Dermis blood vessel endothelial cell (primary cell): Measurements from ENCODE around the gene CACNA1B. TPM values are rescaled to one million over a fixed set of nuclear protein-coding genes. Genes with fewer than 3 reads are reported as not detected.
"Not testable (repeated sequence)": the region's sequence is repeated elsewhere in the genome, so short reads cannot be mapped to it uniquely, and the experiment has no call there.

Experiments used
- DNase-seq: peaks from one replicate; pipeline ENCODE4 v3.0.0; 2010
- total RNA-seq: library from RNA; depleted of rRNA; stranded (reverse); fragments of >200 nt; gene quantifications from 2 replicates; pipeline ENCODE4 v1.2.3, GENCODE V29; 2014

Gene CACNA1B
- total RNA-seq, result 0.09 and 0.17 TPM in 2 replicates

DNA sequence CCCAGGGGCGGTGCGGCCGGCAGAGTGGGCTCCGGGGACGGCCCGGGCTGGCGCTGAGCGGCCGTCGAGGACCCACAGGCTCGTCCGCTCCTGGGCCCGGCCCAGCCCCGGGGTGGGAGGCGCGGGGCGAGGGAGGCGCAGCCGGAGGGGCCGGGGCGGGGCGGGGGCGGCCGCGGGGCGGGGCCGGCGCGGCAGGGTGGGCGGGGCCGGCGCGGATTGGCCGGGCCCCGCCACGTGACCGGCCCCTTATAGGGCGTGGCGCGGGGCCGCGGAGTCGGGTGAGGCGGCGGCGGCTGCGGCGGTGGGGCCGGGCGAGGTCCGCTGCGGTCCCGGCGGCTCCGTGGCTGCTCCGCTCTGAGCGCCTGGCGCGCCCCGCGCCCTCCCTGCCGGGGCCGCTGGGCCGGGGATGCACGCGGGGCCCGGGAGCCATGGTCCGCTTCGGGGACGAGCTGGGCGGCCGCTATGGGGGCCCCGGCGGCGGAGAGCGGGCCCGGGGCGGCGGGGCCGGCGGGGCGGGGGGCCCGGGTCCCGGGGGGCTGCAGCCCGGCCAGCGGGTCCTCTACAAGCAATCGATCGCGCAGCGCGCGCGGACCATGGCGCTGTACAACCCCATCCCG is at the start of gene CACNA1B:
Gene CACNA1B (plus strand): TSS at position 277 of the 617 bp plus-strand sequence. CDS start 152 bp downstream, at position 429.
- not testable (repeated sequence) for DNase-seq

DNA sequence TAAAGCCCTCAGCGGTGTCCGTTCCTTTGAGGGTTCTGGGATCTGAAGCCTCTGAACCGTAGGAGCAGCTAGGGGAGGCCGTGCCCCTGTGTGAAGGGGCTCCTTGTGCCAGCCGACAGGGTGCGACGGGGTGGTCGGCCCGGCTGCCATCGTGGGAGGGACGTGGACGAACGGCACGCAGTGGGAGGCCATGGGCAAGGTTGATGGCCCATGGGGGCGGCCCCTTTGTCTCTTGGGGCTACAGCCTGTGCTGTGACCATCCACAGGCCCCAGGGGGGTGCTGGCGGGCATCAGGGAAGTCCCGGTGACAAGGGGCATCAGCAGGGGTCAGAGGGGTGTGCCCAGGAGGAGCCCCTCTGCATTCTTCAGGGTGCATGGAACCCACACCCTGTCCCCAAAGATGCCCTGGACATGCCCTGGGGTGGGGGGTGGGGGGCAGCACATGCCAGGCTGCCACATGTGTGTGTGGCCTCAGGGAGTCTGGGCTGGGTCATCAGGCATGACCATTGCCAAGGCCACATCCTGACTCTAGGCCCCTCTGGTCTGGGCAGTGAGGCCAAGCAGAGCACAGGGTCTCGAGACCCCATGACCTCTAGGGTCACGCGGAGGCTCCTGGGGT is 49.6 kb upstream of the CACNA1B start:
- DNase-seq, result no peak

GRCh38 chr9:137828527-137829259 is 48.9 kb upstream of the CACNA1B start:
- peak; percentile 28 for DNase-seq

GRCh38 chr9:137829260-137829996 is 48.2 kb upstream of the CACNA1B start:
- DNase-seq, result no peak

DNA sequence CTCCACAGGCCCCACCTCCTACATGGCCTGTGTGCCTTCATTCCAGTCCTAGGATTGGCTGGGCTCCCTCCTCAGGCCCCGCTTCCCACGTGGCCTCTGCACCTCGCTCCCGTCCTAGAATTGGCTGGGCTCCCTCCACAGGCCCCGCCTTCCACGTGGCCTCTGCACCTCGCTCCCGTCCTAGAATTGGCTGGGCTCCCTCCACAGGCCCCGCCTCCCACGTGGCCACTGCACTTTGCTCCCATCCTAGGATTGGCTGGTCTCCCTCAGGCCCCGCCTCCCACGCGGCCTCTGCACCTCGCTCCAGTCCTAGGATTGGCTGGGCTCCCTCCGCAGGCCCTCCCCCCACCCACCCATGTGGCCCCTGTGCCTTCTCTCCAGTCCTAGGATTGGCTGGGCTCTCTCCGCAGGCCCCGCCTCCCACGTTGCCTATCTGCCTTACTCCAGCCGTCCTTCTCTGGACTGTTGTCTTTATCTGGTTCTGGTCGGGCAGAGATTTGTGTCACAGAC is 45.3 kb upstream of the CACNA1B start:
- DNase-seq, result no peak

DNA sequence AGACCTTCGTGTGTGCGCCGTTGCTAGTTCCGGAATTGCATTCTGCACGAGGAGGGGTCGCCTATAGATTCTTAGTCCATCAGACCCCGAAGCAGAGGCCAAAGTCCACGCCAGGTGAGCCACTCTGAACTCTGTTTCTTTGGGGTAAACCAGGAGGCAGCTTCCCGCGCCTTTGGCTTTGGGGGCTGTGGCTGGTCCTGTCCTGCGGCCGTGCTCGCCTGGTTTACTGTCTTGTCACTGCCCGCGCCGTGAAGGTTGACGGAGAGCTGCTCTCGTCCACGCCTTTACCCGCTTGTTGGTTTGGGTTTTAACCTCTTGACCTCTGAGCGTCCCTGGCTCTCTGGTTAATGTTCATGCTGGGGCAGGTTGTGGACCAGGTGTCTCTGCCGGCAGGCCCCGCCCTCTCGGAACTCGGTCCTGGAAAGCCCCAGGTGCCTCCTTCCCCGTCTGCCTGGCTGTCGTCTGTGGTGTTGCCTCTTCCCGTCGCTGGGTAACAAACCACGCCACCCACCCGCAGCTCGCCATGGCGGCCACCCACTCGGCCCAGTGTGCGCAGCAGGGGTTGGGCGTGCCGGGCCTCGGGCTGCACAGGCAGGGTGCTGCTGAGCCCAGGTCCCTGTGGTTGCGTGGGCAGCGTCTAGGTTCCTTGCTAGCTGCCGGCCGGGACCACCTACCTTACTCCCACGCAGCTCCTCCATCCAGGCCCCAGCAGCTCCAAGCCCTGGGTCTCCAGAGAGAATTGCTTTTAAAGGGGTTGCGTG is 44.6 kb upstream of the CACNA1B start:
- no peak for DNase-seq

GRCh38 chr9:137833721-137834613 is 43.6 kb upstream of the CACNA1B start:
- no peak for DNase-seq

- no peak for DNase-seq
These were observed 42.6 kb upstream of the CACNA1B start for GRCh38 chr9:137834846-137835546.

DNA sequence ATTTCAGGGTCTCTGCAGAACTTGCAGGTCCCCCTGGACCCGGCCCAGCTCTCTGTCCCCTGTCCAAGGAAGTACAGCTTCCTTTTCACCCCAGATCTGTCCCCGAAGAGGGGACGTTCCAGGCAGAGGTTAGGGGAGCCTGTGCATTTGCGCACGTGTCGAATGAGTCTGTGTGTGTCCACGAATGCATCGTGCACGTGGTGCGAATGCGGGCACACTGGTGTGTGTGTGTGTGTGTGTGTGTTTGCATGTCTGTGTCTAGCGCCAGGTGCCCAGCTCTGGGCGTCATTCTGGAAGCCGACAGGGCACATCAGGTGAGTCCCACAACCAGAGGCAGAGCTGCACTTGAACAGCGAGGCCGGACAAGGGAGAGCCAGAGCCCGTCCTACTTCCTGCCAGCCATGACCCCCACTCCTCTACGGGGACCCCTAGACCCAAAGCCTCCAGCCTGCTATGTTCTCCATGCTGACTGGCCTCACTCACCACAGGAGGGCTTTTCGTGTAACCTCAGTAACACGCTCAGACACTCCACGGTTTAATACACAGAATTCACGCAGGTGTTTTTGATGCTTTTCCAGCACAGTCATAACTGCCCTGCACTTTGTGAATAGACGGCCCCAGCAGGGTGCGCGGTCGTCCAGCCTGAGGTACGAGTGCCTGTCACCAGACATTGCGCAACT is 41.3 kb upstream of the CACNA1B start:
- DNase-seq, result no peak

- no peak for DNase-seq
These were observed 40.7 kb upstream of the CACNA1B start for GRCh38 chr9:137836831-137837241.

- no peak for DNase-seq
These were observed 40.0 kb upstream of the CACNA1B start for GRCh38 chr9:137837345-137838278.

DNA sequence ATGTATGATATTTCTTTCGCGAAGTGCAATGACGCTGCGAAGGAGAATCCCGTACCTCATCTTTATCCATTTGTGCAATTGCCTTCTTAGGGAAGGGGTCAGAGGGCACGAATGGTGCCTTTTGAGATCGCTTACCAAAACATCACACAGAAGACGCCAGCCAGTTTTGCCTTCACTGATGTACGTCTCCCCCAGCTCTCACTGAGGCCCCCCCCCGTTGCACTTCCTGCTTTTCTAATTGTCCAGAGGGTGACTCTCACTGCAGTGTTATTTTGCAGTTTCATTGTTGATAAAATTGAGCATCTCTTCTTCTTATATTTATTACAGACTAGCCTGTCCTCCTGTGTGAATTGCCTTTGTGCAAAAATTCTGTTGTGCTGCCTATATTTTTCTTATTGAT is 39.0 kb upstream of the CACNA1B start:
- DNase-seq, result no peak

- no peak for DNase-seq
These were observed 34.2 kb upstream of the CACNA1B start for GRCh38 chr9:137843355-137843754.

- no peak for DNase-seq
These were observed 25.9 kb upstream of the CACNA1B start for GRCh38 chr9:137851516-137852267.

DNA sequence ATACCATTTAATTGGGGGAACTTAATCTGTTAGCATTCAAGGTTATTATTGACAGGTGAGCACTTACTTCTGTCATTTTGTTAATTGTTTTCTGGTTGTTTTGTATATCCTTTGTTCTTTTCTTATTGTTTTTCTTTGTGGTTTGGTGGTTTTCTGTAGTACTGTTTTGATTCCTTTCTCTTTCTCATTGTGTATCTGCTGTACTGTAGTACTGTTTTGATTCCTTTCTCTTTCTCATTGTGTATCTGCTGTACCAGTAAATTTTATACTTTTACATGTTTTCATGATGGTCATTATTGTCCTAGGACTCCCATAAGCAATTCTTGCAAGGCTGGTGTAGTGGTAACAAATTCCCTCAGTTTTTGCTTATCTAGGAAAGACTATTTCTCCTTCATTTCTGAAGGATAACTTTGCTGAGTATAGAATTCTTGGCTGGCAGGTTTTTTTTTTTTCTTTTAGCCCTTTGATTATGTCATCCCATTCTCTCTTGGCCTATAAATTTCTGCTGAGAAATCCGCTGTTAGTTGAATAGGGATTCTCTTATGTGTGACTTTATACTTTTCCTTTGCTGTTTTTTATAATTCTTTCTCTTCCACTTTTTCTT is 24.1 kb upstream of the CACNA1B start:
- DNase-seq, result no peak

GRCh38 chr9:137860361-137860760 is 17.2 kb upstream of the CACNA1B start:
- no peak for DNase-seq

- DNase-seq, result no peak
These were observed 11.9 kb upstream of the CACNA1B start for GRCh38 chr9:137865581-137866145.
